HepG2 (cell line): ENCODE data around the gene ZNF217. TPM values are rescaled to one million over a fixed set of nuclear protein-coding genes. Genes with fewer than 3 reads are reported as not detected.

Source experiments
- HDAC6 ChIP-seq: fragments of 200-600 bp; sonication (generic); IDR thresholded peaks from 2 replicates; pipeline ENCODE4 v1.7.0; 2017; ENCODE audit warnings: mild to moderate bottlenecking, antibody characterized with exemption, low read length, low read depth
- IRX3 ChIP-seq: sonication (generic); formaldehyde crosslinking; IDR thresholded peaks from 2 replicates; pipeline ENCODE4 v1.8.1; 2023; ENCODE audit warnings: mild to moderate bottlenecking, low read depth, missing genetic modification reagents, borderline replicate concordance
- MYC ChIP-seq: sonication (generic); formaldehyde crosslinking; IDR thresholded peaks from 2 replicates; pipeline ENCODE4 v1.9.0; 2021; ENCODE audit warnings: missing genetic modification reagents, borderline replicate concordance
- TEAD2 ChIP-seq: sonication (generic); formaldehyde crosslinking; IDR thresholded peaks from 2 replicates; pipeline ENCODE4 v1.9.0; 2021; ENCODE audit warnings: missing genetic modification reagents
- ZFX ChIP-seq: sonication (generic); formaldehyde crosslinking; IDR thresholded peaks from 2 replicates; pipeline ENCODE4 v1.4.0; 2020; ENCODE audit warnings: mild to moderate bottlenecking, low read depth, missing genetic modification reagents, moderate library complexity
- ZNF34 ChIP-seq: sonication (generic); formaldehyde crosslinking; IDR thresholded peaks from 2 replicates; pipeline ENCODE4 v1.4.0; 2020; ENCODE audit warnings: mild to moderate bottlenecking, missing genetic modification reagents, borderline replicate concordance
- ZNF558 ChIP-seq: sonication (generic); formaldehyde crosslinking; IDR thresholded peaks from 2 replicates; pipeline ENCODE4 v1.9.0; 2022; ENCODE audit warnings: mild to moderate bottlenecking, missing genetic modification reagents, borderline replicate concordance
- ZNF75D ChIP-seq: sonication (generic); formaldehyde crosslinking; IDR thresholded peaks from 2 replicates; pipeline ENCODE4 v1.8.1; 2023; ENCODE audit warnings: missing genetic modification reagents, mild to moderate bottlenecking, borderline replicate concordance
- polyA plus RNA-seq, 8 experiments: library from polyadenylated mRNA; depleted of rRNA in 3 of 8; stranded (reverse) in 7 of 8; unstranded in 1 of 8; fragments of >200 nt; fragmentation: Illumina TruSeq in 4 of 8; extraction: Trizol in 4 of 8; gene quantifications; 2 replicates each; pipeline versions ENCODE4 v1.2.1 to v1.2.3, GENCODE V29; 2011 to 2016; ENCODE audit warnings: low read depth in 4 of 8, missing spikeins in 1 of 8, mixed read lengths in 1 of 8; ENCODE audit not compliant: insufficient read depth in 1 of 8
- total RNA-seq, 5 experiments: library from RNA; depleted of rRNA; stranded (reverse); fragments of >200 nt; fragmentation: Illumina TruSeq; extraction: Trizol; gene quantifications; 2 replicates each; pipeline ENCODE4 v1.2.3, GENCODE V29; 2016; ENCODE audit warnings: low read depth in 1 of 5
- TF ChIP-seq, protein P1 (sequence below): fragments of 450-650 bp; IDR thresholded peaks from 2 replicates; pipeline ENCODE4 v1.6.1; 2017; ENCODE audit warnings: mild to moderate bottlenecking
- TF ChIP-seq, protein P2 (sequence below): sonication (generic); formaldehyde crosslinking; IDR thresholded peaks from 2 replicates; pipeline ENCODE4 v1.4.0; 2020; ENCODE audit warnings: mild to moderate bottlenecking, missing genetic modification reagents
- TF ChIP-seq, protein P3 (sequence below), 2 experiments: sonication (generic) in 1 of 2; formaldehyde crosslinking in 1 of 2; IDR thresholded peaks; 2 replicates each; pipeline versions ENCODE4 v1.6.1 to v1.9.0; 2014 to 2022; ENCODE audit warnings: antibody characterized with exemption in 1 of 2, borderline replicate concordance in 1 of 2, inconsistent platforms in 1 of 2, low read depth in 1 of 2, missing genetic modification reagents in 1 of 2

The ZNF217 gene
- total and polyA plus RNA-seq, 2 of the 13 experiments (the other 11 are each of a cell fraction or from before 2014, with no cell fraction given) = 22.3 to 29.8 TPM

DNA sequence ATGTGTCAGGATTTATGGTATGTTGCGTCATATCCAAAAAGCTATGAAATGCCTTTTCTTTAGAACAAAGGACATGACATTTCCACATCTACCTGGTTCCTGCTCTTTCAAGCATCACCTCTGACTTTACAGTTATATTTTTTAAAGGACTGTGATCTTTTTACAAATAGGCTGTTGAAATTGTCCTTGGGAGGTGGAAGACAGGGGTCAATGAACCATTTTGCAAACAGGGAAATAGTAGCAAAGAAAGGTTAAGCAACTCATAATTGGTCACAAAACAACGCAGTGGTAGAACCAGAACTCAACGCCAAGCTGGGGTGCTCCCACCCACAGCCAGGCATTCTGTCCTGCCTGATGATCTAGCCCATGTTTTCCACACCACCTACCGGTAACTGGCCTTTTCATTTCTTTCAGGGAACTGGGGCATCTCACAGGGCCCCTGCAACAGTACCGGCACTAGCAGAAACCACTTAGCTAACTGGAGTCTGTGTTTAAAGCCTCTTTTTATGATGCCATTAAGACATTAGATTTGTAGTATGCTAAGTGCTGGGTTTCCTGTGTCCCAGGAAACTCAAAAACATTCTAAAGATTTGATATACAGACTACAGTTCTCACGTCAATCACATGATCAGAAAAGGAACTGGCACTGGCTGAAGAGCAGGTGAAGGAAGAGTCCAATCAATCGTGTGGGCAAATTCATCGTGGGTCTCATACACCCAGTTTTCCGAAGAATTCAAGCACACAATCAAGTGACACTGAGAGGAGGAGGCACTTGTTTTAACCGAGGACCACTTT is 13.9 kb downstream of the ZNF217 start (continued):
- TF ChIP-seq, protein P1, sequence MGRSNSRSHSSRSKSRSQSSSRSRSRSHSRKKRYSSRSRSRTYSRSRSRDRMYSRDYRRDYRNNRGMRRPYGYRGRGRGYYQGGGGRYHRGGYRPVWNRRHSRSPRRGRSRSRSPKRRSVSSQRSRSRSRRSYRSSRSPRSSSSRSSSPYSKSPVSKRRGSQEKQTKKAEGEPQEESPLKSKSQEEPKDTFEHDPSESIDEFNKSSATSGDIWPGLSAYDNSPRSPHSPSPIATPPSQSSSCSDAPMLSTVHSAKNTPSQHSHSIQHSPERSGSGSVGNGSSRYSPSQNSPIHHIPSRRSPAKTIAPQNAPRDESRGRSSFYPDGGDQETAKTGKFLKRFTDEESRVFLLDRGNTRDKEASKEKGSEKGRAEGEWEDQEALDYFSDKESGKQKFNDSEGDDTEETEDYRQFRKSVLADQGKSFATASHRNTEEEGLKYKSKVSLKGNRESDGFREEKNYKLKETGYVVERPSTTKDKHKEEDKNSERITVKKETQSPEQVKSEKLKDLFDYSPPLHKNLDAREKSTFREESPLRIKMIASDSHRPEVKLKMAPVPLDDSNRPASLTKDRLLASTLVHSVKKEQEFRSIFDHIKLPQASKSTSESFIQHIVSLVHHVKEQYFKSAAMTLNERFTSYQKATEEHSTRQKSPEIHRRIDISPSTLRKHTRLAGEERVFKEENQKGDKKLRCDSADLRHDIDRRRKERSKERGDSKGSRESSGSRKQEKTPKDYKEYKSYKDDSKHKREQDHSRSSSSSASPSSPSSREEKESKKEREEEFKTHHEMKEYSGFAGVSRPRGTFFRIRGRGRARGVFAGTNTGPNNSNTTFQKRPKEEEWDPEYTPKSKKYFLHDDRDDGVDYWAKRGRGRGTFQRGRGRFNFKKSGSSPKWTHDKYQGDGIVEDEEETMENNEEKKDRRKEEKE = no peak
- TF ChIP-seq MYC (CRISPR knock-in tag) (peak; percentile 71; the same call in 1 of the 2 replicates), ZNF558 (CRISPR knock-in tag) (no peak), IRX3 (CRISPR knock-in tag) (no peak), TEAD2 (CRISPR knock-in tag) (no peak), ZNF75D (no peak), ZFX (CRISPR knock-in tag) (peak; percentile 59; the same call in 1 of the 2 replicates), HDAC6 (no peak), ZNF34 (CRISPR knock-in tag) (no peak)
- TF ChIP-seq, protein P2, sequence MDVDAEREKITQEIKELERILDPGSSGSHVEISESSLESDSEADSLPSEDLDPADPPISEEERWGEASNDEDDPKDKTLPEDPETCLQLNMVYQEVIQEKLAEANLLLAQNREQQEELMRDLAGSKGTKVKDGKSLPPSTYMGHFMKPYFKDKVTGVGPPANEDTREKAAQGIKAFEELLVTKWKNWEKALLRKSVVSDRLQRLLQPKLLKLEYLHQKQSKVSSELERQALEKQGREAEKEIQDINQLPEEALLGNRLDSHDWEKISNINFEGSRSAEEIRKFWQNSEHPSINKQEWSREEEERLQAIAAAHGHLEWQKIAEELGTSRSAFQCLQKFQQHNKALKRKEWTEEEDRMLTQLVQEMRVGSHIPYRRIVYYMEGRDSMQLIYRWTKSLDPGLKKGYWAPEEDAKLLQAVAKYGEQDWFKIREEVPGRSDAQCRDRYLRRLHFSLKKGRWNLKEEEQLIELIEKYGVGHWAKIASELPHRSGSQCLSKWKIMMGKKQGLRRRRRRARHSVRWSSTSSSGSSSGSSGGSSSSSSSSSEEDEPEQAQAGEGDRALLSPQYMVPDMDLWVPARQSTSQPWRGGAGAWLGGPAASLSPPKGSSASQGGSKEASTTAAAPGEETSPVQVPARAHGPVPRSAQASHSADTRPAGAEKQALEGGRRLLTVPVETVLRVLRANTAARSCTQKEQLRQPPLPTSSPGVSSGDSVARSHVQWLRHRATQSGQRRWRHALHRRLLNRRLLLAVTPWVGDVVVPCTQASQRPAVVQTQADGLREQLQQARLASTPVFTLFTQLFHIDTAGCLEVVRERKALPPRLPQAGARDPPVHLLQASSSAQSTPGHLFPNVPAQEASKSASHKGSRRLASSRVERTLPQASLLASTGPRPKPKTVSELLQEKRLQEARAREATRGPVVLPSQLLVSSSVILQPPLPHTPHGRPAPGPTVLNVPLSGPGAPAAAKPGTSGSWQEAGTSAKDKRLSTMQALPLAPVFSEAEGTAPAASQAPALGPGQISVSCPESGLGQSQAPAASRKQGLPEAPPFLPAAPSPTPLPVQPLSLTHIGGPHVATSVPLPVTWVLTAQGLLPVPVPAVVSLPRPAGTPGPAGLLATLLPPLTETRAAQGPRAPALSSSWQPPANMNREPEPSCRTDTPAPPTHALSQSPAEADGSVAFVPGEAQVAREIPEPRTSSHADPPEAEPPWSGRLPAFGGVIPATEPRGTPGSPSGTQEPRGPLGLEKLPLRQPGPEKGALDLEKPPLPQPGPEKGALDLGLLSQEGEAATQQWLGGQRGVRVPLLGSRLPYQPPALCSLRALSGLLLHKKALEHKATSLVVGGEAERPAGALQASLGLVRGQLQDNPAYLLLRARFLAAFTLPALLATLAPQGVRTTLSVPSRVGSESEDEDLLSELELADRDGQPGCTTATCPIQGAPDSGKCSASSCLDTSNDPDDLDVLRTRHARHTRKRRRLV (CRISPR knock-in tag) = no peak
- TF ChIP-seq, protein P3, sequence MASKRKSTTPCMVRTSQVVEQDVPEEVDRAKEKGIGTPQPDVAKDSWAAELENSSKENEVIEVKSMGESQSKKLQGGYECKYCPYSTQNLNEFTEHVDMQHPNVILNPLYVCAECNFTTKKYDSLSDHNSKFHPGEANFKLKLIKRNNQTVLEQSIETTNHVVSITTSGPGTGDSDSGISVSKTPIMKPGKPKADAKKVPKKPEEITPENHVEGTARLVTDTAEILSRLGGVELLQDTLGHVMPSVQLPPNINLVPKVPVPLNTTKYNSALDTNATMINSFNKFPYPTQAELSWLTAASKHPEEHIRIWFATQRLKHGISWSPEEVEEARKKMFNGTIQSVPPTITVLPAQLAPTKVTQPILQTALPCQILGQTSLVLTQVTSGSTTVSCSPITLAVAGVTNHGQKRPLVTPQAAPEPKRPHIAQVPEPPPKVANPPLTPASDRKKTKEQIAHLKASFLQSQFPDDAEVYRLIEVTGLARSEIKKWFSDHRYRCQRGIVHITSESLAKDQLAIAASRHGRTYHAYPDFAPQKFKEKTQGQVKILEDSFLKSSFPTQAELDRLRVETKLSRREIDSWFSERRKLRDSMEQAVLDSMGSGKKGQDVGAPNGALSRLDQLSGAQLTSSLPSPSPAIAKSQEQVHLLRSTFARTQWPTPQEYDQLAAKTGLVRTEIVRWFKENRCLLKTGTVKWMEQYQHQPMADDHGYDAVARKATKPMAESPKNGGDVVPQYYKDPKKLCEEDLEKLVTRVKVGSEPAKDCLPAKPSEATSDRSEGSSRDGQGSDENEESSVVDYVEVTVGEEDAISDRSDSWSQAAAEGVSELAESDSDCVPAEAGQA (IDR thresholded peaks at IDR 0.05; ENCODE audit: low read depth) = peak; percentile 39; the same call in 1 of the 2 replicates
- TF ChIP-seq, protein P3 (CRISPR knock-in tag; IDR thresholded peaks at IDR 0.05; ENCODE audit: borderline replicate concordance) = no peak; the same call in 1 of the 2 replicates
